Gastroesophageal sphincter (tissue), 3 donors: Measurements from ENCODE around the gene RCOR3.

Experiments
- CTCF ChIP-seq, 4 experiments: fragments of 200-600 bp in 2 of 4; fragments of 450-650 bp in 2 of 4; sonication (generic) in 1 of 4; IDR thresholded peaks; one replicate each; pipeline ENCODE4 v1.5.1; 2017 to 2019; ENCODE audit warnings: antibody characterized with exemption in 4 of 4, mild to moderate bottlenecking in 2 of 4, moderate library complexity in 2 of 4
- EP300 ChIP-seq: sonication (generic); formaldehyde crosslinking; IDR thresholded peaks from one replicate; pipeline ENCODE4 v1.6.1; 2017; ENCODE audit warnings: antibody characterized with exemption, mild to moderate bottlenecking
- POLR2A ChIP-seq, 2 donors: fragments of 450-650 bp; IDR thresholded peaks; one replicate each; pipeline ENCODE4 v1.6.1; 2017; ENCODE audit warnings: antibody characterized with exemption in 2 of 2, mild to moderate bottlenecking in 2 of 2, moderate library complexity in 1 of 2
- POLR2AphosphoS5 ChIP-seq: sonication (generic); formaldehyde crosslinking; IDR thresholded peaks from one replicate; pipeline ENCODE4 v1.6.1; 2017; ENCODE audit warnings: antibody characterized with exemption

- no peak for TF ChIP-seq CTCF (IDR thresholded peaks at IDR 0.05)
- TF ChIP-seq EP300, result no peak
- TF ChIP-seq POLR2A (IDR thresholded peaks at IDR 0.05), result no peak
- no peak for TF ChIP-seq POLR2AphosphoS5
Observed at GRCh38 chr1:211261229-211261628, 2.1 kb downstream of the RCOR3 start.
